ENCODE data around the gene CPHXL.

The CPHXL gene

GRCh38 chr16:75702242-75702641, 24.0 kb downstream of the CPHXL start:
- H3K4me1 ChIP-seq (ENCODE audit: control insufficient read depth, insufficient read depth, low read length), result no peaks in the 10 kb centered on the region
- no peaks in the 10 kb centered on the region for H3K27me3 ChIP-seq (ENCODE audit: control insufficient read depth, insufficient read depth, low read length)
- peaks cover 5% of the 10 kb centered on the region; the same call in 1 of the 2 replicates for H3K9me3 ChIP-seq (ENCODE audit: control insufficient read depth, insufficient read depth, low read length)
- no peak overlapping the region for H3K4me3 ChIP-seq (ENCODE audit: low read depth, low read length)
- no peak overlapping the region for H3K27ac ChIP-seq (ENCODE audit: low read depth, low read length)
- no peak overlapping the region for H3K9ac ChIP-seq (ENCODE audit: low read depth, low read length)
- no peaks in the 10 kb centered on the region for H3K36me3 ChIP-seq (ENCODE audit: control insufficient read depth, insufficient read depth, low read length)

GRCh38 chr16:75701361-75701760, 24.9 kb downstream of the CPHXL start, which contains the start of gene DUXB:
DUXB (minus strand) TSS chr16:75701461; CDS start chr16:75701418, 43 bp downstream.
- H3K4me3 ChIP-seq (ENCODE audit: low read depth, low read length), result no peak within 1 kb of the TSS
- H3K27me3 ChIP-seq (ENCODE audit: control insufficient read depth, insufficient read depth, low read length), result no peaks in the 10 kb centered on the region
- H3K9ac ChIP-seq (ENCODE audit: low read depth, low read length), result no peak within 1 kb of the TSS
- no peaks in the 10 kb centered on the region for H3K4me1 ChIP-seq (ENCODE audit: control insufficient read depth, insufficient read depth, low read length)
- H3K36me3 ChIP-seq (ENCODE audit: control insufficient read depth, insufficient read depth, low read length), result no peaks in the 10 kb centered on the region
- H3K9me3 ChIP-seq (ENCODE audit: control insufficient read depth, insufficient read depth, low read length), result no peaks in the 10 kb centered on the region
- H3K27ac ChIP-seq (ENCODE audit: low read depth, low read length), result no peak within 1 kb of the TSS

- H3K36me3 ChIP-seq (ENCODE audit: control insufficient read depth, insufficient read depth, low read length), result no peaks in the 10 kb centered on the region
- H3K27me3 ChIP-seq (ENCODE audit: control insufficient read depth, insufficient read depth, low read length), result no peaks in the 10 kb centered on the region
- H3K9ac ChIP-seq (ENCODE audit: low read depth, low read length), result no peak overlapping the region
- no peaks in the 10 kb centered on the region for H3K9me3 ChIP-seq (ENCODE audit: control insufficient read depth, insufficient read depth, low read length)
- no peaks in the 10 kb centered on the region for H3K4me1 ChIP-seq (ENCODE audit: control insufficient read depth, insufficient read depth, low read length)
- no peak overlapping the region for H3K4me3 ChIP-seq (ENCODE audit: low read depth, low read length)
- no peak overlapping the region for H3K27ac ChIP-seq (ENCODE audit: low read depth, low read length)
Measured at GRCh38 chr16:75697571-75697970, 28.7 kb downstream of the CPHXL start.

- H3K27ac ChIP-seq (ENCODE audit: low read depth, low read length), result no peak overlapping the region
- H3K9me3 ChIP-seq (ENCODE audit: control insufficient read depth, insufficient read depth, low read length), result peaks cover 3% of the 10 kb centered on the region; the same call in 1 of the 2 replicates
- H3K9ac ChIP-seq (ENCODE audit: low read depth, low read length), result no peak overlapping the region
- no peak overlapping the region for H3K4me3 ChIP-seq (ENCODE audit: low read depth, low read length)
- H3K4me1 ChIP-seq (ENCODE audit: control insufficient read depth, insufficient read depth, low read length), result no peaks in the 10 kb centered on the region
- no peaks in the 10 kb centered on the region for H3K36me3 ChIP-seq (ENCODE audit: control insufficient read depth, insufficient read depth, low read length)
- no peaks in the 10 kb centered on the region for H3K27me3 ChIP-seq (ENCODE audit: control insufficient read depth, insufficient read depth, low read length)
Measured at GRCh38 chr16:75695708-75696107, 30.6 kb downstream of the CPHXL start.

- no peaks in the 10 kb centered on the region for H3K4me1 ChIP-seq (ENCODE audit: control insufficient read depth, insufficient read depth, low read length)
- H3K9ac ChIP-seq (ENCODE audit: low read depth, low read length), result no peak overlapping the region
- no peaks in the 10 kb centered on the region for H3K36me3 ChIP-seq (ENCODE audit: control insufficient read depth, insufficient read depth, low read length)
- H3K9me3 ChIP-seq (ENCODE audit: control insufficient read depth, insufficient read depth, low read length), result peaks cover 59% of the 10 kb centered on the region
- H3K4me3 ChIP-seq (ENCODE audit: low read depth, low read length), result no peak overlapping the region
- H3K27me3 ChIP-seq (ENCODE audit: control insufficient read depth, insufficient read depth, low read length), result no peaks in the 10 kb centered on the region
- no peak overlapping the region for H3K27ac ChIP-seq (ENCODE audit: low read depth, low read length)
Measured at GRCh38 chr16:75687361-75687760, 38.9 kb downstream of the CPHXL start.

- Histone ChIP-seq H3K4me1 (ENCODE audit: control insufficient read depth, insufficient read depth, low read length) (no peaks in the 10 kb centered on the region), H3K9ac (ENCODE audit: low read depth, low read length) (no peak overlapping the region), H3K4me3 (ENCODE audit: low read depth, low read length) (no peak overlapping the region), H3K27ac (ENCODE audit: low read depth, low read length) (no peak overlapping the region), H3K9me3 (ENCODE audit: control insufficient read depth, insufficient read depth, low read length) (peaks cover 35% of the 10 kb centered on the region), H3K27me3 (ENCODE audit: control insufficient read depth, insufficient read depth, low read length) (no peaks in the 10 kb centered on the region), H3K36me3 (ENCODE audit: control insufficient read depth, insufficient read depth, low read length) (no peaks in the 10 kb centered on the region)
Measured at GRCh38 chr16:75682308-75682707, 44.0 kb downstream of the CPHXL start.

- Histone ChIP-seq H3K36me3 (ENCODE audit: control insufficient read depth, insufficient read depth, low read length) (no peaks in the 10 kb centered on the region), H3K27me3 (ENCODE audit: control insufficient read depth, insufficient read depth, low read length) (no peaks in the 10 kb centered on the region), H3K9ac (ENCODE audit: low read depth, low read length) (no peak overlapping the region), H3K27ac (ENCODE audit: low read depth, low read length) (no peak overlapping the region), H3K9me3 (ENCODE audit: control insufficient read depth, insufficient read depth, low read length) (peaks cover 20% of the 10 kb centered on the region), H3K4me3 (ENCODE audit: low read depth, low read length) (no peak overlapping the region), H3K4me1 (ENCODE audit: control insufficient read depth, insufficient read depth, low read length) (no peaks in the 10 kb centered on the region)
Measured at GRCh38 chr16:75679366-75679765, 46.9 kb downstream of the CPHXL start.

- H3K27me3 ChIP-seq (ENCODE audit: control insufficient read depth, insufficient read depth, low read length), result no peaks in the 10 kb centered on the region
- no peak within 1 kb of the TSS for H3K4me3 ChIP-seq (ENCODE audit: low read depth, low read length)
- no peaks in the 10 kb centered on the region for H3K9me3 ChIP-seq (ENCODE audit: control insufficient read depth, insufficient read depth, low read length)
- H3K4me1 ChIP-seq (ENCODE audit: control insufficient read depth, insufficient read depth, low read length), result no peaks in the 10 kb centered on the region
- H3K27ac ChIP-seq (ENCODE audit: low read depth, low read length), result no peak within 1 kb of the TSS
- H3K36me3 ChIP-seq (ENCODE audit: control insufficient read depth, insufficient read depth, low read length), result no peaks in the 10 kb centered on the region
- H3K9ac ChIP-seq (ENCODE audit: low read depth, low read length), result no peak within 1 kb of the TSS
Measured at GRCh38 chr16:75676909-75677308, 49.4 kb downstream of the CPHXL start, which contains the start of gene CPHXL2. CPHXL2 (minus strand) TSS chr16:75677009; CDS start chr16:75676999, 10 bp downstream.

- Histone ChIP-seq H3K36me3 (ENCODE audit: control insufficient read depth, insufficient read depth, low read length) (no peaks in the 10 kb centered on the region), H3K9ac (ENCODE audit: low read depth, low read length) (no peak overlapping the region), H3K27me3 (ENCODE audit: control insufficient read depth, insufficient read depth, low read length) (no peaks in the 10 kb centered on the region), H3K4me3 (ENCODE audit: low read depth, low read length) (no peak overlapping the region), H3K9me3 (ENCODE audit: control insufficient read depth, insufficient read depth, low read length) (no peaks in the 10 kb centered on the region), H3K27ac (ENCODE audit: low read depth, low read length) (no peak overlapping the region), H3K4me1 (ENCODE audit: control insufficient read depth, insufficient read depth, low read length) (no peaks in the 10 kb centered on the region)
Measured at GRCh38 chr16:75667503-75667902, 58.8 kb downstream of the CPHXL start.

All from HUES48 (cell line).